Fibroblast of pulmonary artery (primary cell): ENCODE results near the gene CIRBP.

Source experiments
- DNase-seq: peaks from one replicate; pipeline ENCODE4 v3.0.0-alpha.2; 2010; ENCODE audit warnings: low read depth
- H3K4me3 ChIP-seq: replicated peaks from 2 replicates; pipeline ENCODE4 v1.5.1; 2011; ENCODE audit warnings: low read depth, mild to moderate bottlenecking, control low read depth, low read length, moderate library complexity
- CTCF ChIP-seq: IDR thresholded peaks from 2 replicates; pipeline ENCODE4 v1.5.1; 2011; ENCODE audit warnings: mild to moderate bottlenecking, control low read depth, low read length, inconsistent platforms; ENCODE audit errors: missing control alignments

The CIRBP gene

GRCh38 chr19:1272423-1273262 is 3.5 kb downstream of the CIRBP start:
- no peak overlapping the region for H3K4me3 ChIP-seq
- no peak for TF ChIP-seq CTCF

DNA sequence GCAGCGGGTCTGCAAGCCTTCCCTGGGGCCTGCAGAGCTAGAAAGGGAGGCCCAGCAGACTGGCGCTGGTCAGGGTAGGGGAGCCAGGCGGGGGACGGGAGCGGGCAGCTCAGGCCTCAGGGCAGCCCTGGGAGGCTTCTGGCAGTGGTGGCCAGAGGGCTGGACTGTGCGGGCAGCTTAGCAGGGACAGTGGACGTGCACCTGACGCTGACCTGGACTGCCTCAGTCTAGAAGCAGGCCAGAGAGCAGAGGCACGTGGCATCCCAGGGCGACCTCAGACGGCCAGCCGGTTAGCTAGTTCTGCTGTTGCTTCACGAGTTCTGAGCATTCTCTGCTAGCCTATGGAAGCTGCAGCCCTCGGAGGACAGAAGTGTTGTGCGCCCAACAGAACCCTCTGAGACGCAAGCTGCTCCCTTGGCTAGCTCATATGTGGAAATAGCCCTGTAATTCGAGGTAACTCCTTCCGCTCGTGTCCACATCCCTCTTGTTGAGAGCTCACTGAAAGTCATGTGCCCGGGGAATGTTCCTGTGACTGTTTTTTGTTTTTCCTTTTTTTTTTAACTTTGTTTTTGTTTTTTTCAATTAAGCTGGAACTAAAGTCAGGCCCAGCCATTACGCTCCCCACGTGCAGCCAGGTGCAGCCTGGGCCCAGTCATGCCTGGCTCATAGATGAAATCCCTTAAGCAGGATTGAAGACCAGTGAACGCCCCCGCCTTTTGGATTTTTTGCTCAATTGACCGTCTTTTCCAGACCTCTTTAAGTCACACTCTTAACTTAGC is 4.3 kb downstream of the CIRBP start:
- no peak overlapping the region for H3K4me3 ChIP-seq
- no peak for TF ChIP-seq CTCF
- no peak for DNase-seq

More at GRCh38 chr19:1272423-1273262, 3.5 kb downstream of the CIRBP start:
- DNase-seq, result no peak

GRCh38 chr19:1274081-1274851 is 5.1 kb downstream of the CIRBP start:
- DNase-seq, result no peak
- peak overlapping the region; percentile 51 for H3K4me3 ChIP-seq
- no peak for TF ChIP-seq CTCF

DNA sequence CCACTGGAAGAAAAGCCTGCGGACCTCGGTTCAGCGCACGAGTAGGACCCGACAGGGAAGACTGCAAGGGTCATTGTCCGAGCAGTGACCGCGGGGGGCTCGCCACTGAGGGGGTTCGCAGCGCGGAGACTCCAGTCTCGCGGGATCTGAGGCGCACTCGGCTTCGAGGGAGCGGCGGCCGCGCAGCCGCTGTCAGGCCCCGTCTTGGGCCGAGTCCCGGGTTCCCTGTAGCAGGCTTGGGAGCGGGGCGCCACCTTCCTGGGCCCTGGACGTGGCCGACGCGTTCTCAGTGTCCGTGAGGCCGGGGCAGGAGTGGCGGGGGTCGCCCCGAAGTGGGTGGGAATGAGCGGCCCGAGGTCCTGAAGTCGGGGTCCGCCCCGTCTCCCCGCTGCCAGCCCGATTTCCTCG is 5.7 kb downstream of the CIRBP start:
- TF ChIP-seq CTCF, result no peak
- no peak for DNase-seq
- peak overlapping the region; percentile 51 for H3K4me3 ChIP-seq

DNA sequence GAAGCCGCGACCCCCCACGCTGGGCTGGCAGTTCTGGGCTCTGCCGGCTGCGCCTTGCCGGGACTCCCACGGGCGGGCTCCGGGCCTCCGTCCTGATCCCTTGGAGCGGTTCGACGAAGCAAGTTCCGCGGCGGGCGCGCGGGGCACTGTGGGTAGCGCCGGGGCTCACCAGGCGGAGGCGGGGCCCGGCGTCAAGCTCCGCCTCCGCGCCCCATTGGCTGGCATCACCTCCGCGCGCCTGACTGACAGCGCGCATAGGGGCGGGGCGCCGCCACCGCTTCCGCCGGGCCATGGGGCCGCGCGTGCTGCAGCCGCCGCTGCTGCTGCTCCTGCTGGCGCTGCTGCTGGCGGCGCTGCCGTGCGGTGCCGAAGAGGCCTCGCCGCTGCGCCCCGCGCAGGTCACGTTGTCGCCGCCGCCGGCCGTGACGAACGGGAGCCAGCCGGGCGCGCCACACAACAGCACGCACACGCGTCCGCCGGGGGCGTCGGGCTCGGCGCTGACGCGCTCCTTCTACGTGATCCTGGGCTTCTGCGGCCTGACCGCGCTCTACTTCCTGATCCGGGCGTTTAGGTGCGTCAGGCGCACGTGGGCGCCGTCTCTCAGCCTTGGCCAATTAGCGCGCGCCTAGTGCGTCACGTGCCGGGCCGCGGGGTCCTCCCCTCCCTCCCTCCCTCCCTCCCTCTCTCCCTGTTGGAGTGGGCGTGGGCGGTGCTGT is 6.3 kb downstream of the CIRBP start, which contains the start of gene FAM174C:
TSS of gene FAM174C (plus strand) at position 271 of the 716 bp plus-strand sequence. CDS start at position 291, 20 bp downstream.
- peak within 1 kb of the TSS; percentile 68 for H3K4me3 ChIP-seq
- no peak for TF ChIP-seq CTCF
- peak; percentile 98 for DNase-seq
